Activated T-cell treated with anti-CD3 and anti-CD28 coated beads, Interleukin-2, amount 50 U/mL, for 72 hours (primary cell): ENCODE measurements around the gene FOXK1. TPM values are rescaled to one million over a fixed set of nuclear protein-coding genes. Genes with fewer than 3 reads are reported as not detected.

Source experiments
- ATAC-seq, 2 donors: fragments of 150-1000 bp; cut with Tn5 transposase; replicated peaks in 1 of 2; 2 replicates each; pipeline ENCODE4 v1.10.0; 2021; ENCODE audit warnings: moderate library complexity in 2 of 2, mild to moderate bottlenecking in 1 of 2
- DNase-seq, 2 donors: peaks; one replicate each; pipeline ENCODE4 v3.0.0; 2021 to 2022; ENCODE audit warnings: mixed read lengths in 1 of 2
- H3K27ac Mint-ChIP-seq: one replicate; pipeline ENCODE4 v1.8.0; 2022; ENCODE audit warnings: mild to moderate bottlenecking, moderate library complexity, mixed read lengths
- H3K27me3 Mint-ChIP-seq: one replicate; pipeline ENCODE4 v1.8.0; 2022; ENCODE audit warnings: low read depth, mixed read lengths
- H3K36me3 Mint-ChIP-seq, 2 donors: one replicate each; pipeline ENCODE4 v1.8.0; 2022; ENCODE audit warnings: mixed read lengths in 2 of 2, mild to moderate bottlenecking in 1 of 2; ENCODE audit not compliant: insufficient read depth in 2 of 2
- H3K4me1 Mint-ChIP-seq: one replicate; pipeline ENCODE4 v1.8.0; 2022; ENCODE audit warnings: low read depth, mixed read lengths
- H3K4me3 Mint-ChIP-seq, 2 donors: one replicate each; pipeline ENCODE4 v1.8.0; 2022; ENCODE audit warnings: mild to moderate bottlenecking in 2 of 2, mixed read lengths in 2 of 2, moderate library complexity in 2 of 2
- H3K9me3 Mint-ChIP-seq, 2 donors: one replicate each; pipeline ENCODE4 v1.8.0; 2022; ENCODE audit warnings: mixed read lengths in 2 of 2
- total RNA-seq, 2 donors: library from RNA; stranded (reverse); gene quantifications; one replicate each; pipeline ENCODE4 v1.2.3, GENCODE V29; 2022

Gene FOXK1
- total RNA-seq, 2 donors from 2014 or later = 38.6 to 41.0 TPM

DNA sequence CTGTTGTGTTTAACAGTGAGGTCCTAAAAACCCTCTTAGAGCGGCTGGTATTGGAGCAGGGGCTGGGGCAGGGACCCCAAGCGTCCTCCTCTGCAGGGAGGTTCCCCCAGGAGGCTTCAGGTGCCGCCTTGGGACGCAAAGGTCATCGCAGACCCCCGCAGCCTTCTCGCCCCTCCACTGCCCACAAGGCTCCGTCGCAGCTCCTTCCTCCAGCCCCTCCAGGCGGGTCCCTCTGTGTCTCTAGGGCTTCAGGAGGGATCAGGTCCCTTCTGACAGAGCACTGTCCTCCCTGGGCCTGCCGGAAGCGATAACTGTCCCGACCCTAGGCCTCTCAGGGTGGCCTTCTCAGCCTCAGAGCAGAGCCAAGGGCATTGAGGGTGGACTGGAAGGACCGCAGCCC is 67.3 kb downstream of the FOXK1 start:
- no peaks in the 10 kb centered on the region for H3K27me3 Mint-ChIP-seq
- ATAC-seq = no peak
- no peak for DNase-seq
- peak overlapping the region; percentile 94 for H3K27ac Mint-ChIP-seq
- H3K4me1 Mint-ChIP-seq = peaks cover 63% of the 10 kb centered on the region
- H3K4me3 Mint-ChIP-seq = peak overlapping the region in 1 of 2 donors; percentile 18
- peaks cover 3 to 18% of the 10 kb centered on the region in 2 donors for H3K36me3 Mint-ChIP-seq
- no peaks in the 10 kb centered on the region for H3K9me3 Mint-ChIP-seq

DNA sequence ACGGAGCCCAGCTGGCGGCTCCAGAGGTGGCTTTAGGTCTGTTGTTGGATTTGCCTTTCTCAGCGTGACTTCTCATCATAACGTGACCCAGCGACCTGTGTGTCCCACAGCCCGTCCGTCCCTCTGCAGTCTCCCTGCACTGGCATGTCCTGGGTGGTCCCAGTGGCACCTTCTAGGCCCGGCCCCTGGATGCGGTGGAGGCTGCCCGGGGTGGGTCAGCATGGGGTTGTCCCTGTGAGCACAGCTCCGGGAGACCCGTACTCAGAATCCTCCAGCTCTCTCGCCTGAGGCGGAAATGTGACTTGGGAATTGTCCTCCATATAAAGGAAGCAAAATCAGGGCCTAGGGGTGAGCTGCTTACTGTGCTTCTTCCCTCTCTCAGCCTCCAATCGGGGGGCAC is 67.7 kb downstream of the FOXK1 start:
- Mint-ChIP-seq H3K36me3 (peaks cover 3 to 16% of the 10 kb centered on the region in 2 donors), H3K27ac (no peak overlapping the region), H3K27me3 (no peaks in the 10 kb centered on the region), H3K4me1 (peaks cover 58% of the 10 kb centered on the region), H3K4me3 (no peak overlapping the region), H3K9me3 (no peaks in the 10 kb centered on the region)
- DNase-seq (no peak), ATAC-seq (no peak)

DNA sequence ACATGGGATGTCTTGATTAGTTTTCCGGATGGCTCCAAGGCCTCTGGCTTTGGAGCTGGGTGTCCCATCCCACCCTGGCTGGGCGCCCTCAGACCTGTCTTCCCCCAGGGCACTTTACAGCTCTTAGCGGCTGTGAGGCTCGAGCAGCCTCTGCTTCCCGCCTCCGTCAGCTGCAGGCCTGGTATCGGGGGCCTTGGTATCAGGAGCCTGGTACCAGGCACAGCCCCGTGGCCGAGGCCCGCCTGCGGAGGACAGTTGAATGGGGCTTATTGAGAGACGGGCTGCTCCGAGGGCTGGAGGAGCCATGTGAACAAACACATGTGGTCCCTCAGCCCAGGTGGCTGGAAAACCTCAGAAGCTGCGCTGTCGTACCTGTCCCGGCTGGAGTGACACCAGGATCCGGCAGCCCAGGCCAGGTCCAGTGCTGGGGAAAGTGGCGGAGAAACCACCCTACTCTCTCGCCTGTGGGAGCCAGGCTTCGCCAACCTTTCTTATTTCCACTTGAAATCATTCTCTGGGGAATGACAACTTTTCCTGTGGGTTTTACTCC is 69.4 kb downstream of the FOXK1 start:
- no peak for ATAC-seq
- Mint-ChIP-seq H3K27ac (no peak overlapping the region), H3K36me3 (peaks cover 3 to 14% of the 10 kb centered on the region in 2 donors), H3K4me1 (peaks cover 44% of the 10 kb centered on the region), H3K4me3 (no peak overlapping the region), H3K27me3 (no peaks in the 10 kb centered on the region), H3K9me3 (no peaks in the 10 kb centered on the region)
- DNase-seq = no peak

DNA sequence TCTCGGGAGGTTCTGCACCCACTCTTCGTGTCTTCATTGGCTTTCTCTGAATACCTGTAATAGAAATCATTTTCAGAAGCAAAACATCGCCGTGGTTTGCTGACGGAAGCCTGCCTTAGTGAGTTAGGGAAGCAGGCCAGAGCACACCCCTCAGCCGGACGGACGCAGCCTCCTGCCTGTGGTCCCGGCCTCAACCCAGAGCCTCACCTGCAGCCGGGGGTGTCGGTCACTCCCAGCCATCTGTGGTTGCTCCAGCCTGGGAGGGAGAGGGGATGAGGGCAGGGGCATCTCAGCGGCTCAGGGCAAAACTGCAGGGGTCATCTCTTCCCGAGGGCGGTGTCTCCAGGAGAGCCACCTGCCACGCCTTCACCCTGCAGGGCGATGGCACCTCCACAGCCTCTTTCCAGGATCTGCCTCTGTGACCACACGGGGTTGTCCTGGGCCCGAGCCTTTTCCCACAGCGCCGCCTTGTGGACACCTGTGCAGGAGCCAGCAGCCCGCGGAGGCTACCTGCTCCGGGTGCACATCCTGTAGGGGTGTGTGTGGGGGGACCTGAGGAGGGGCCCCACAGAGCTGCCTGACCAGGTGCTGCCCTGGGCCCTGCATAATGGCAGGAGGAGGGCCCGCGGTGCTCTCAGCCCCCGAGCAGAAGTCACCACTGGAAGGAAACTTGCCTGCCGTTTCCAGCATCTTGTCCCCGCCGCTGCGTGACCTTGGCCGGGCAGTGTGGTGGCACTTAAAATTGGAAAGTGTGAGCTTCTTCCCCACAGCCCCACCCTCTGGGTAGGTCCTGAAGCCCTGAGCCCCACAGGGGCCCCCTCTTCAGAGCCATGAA is 71.7 kb downstream of the FOXK1 start:
- peaks cover 21% of the 10 kb centered on the region for H3K4me1 Mint-ChIP-seq
- no peaks in the 10 kb centered on the region for H3K27me3 Mint-ChIP-seq
- ATAC-seq = peak; percentile 92 to 95
- no peak overlapping the region for H3K27ac Mint-ChIP-seq
- H3K9me3 Mint-ChIP-seq = no peaks in the 10 kb centered on the region
- no peak overlapping the region for H3K4me3 Mint-ChIP-seq
- DNase-seq = peak; percentile 86 to 88
- H3K36me3 Mint-ChIP-seq = peaks cover 0 to 9% of the 10 kb centered on the region in 2 donors

DNA sequence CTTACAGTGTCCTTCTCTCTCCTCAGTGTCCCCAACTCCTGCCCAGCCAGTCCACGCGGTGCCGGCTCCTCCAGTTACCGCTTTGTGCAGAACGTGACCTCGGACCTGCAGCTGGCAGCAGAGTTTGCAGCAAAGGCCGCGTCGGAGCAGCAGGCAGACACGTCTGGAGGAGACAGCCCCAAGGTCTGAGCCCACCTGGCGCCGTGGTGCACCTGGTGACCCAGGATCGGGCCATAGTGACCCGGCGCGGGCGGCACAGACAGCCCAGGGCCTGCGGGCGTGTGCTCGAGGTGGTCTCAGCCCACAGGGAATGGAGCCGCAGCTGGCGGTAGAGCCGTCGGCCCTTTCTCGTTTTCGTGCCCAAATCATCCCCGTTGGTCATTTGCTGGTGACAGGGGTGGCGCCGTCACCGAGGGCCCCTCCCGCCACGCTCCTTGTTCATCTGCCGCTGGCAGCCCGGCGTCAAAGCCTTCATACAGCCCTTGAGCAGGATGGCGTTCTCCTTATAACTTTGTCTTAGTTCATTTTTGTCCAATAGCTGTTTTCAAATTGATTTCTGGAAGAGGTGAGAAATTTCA is 72.4 kb downstream of the FOXK1 start:
- no peak for ATAC-seq
- Mint-ChIP-seq H3K36me3 (peaks cover 0 to 5% of the 10 kb centered on the region in 2 donors), H3K4me3 (no peak overlapping the region), H3K27ac (no peak overlapping the region), H3K4me1 (peaks cover 17% of the 10 kb centered on the region), H3K9me3 (no peaks in the 10 kb centered on the region), H3K27me3 (no peaks in the 10 kb centered on the region)
- no peak for DNase-seq

DNA sequence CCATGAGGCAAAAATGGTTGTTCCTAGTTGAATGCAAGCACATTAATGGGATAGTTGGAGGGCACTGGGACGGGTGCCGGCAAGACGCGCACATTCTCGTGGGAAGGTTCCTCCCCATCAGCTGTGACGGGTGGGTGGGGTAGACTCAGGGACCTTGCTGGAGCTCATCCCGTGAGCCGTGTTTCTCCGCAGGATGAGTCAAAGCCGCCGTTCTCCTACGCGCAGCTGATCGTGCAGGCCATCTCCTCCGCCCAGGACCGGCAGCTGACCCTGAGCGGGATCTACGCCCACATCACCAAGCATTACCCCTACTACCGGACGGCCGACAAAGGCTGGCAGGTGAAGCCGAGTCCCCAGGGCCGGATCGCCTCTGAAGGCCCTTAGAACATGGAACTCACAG is 73.0 kb downstream of the FOXK1 start:
- ATAC-seq (no peak), DNase-seq (no peak)
- H3K4me1 Mint-ChIP-seq = peaks cover 17% of the 10 kb centered on the region
- no peak overlapping the region for H3K4me3 Mint-ChIP-seq
- peaks cover 0 to 5% of the 10 kb centered on the region in 2 donors for H3K36me3 Mint-ChIP-seq
- H3K9me3 Mint-ChIP-seq = no peaks in the 10 kb centered on the region
- no peak overlapping the region for H3K27ac Mint-ChIP-seq
- no peaks in the 10 kb centered on the region for H3K27me3 Mint-ChIP-seq

DNA sequence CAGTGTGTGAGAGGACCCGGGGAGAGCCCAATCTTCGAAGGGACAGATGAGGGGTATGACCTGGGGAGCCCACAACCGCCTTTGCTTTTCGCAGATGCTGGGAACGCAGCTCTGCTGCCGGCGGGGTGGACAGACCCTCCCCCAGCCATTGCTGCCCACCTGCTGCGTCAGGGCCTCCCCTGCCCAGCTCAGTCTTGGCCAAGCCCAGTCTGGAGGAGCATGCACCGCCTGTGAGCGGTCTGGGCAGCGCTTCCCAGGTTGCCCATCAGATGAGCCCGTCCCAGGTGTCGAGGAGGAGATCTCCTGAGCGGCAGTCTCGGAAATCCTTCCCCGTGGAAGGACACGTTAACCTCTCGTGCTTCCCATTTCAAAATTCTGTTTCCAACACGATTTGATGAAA is 76.0 kb downstream of the FOXK1 start:
- H3K9me3 Mint-ChIP-seq = no peaks in the 10 kb centered on the region
- DNase-seq (no peak), ATAC-seq (no peak)
- H3K4me3 Mint-ChIP-seq = no peak overlapping the region
- peaks cover 0 to 3% of the 10 kb centered on the region in 2 donors for H3K36me3 Mint-ChIP-seq
- peaks cover 7% of the 10 kb centered on the region for H3K4me1 Mint-ChIP-seq
- no peak overlapping the region for H3K27ac Mint-ChIP-seq
- no peaks in the 10 kb centered on the region for H3K27me3 Mint-ChIP-seq

DNA sequence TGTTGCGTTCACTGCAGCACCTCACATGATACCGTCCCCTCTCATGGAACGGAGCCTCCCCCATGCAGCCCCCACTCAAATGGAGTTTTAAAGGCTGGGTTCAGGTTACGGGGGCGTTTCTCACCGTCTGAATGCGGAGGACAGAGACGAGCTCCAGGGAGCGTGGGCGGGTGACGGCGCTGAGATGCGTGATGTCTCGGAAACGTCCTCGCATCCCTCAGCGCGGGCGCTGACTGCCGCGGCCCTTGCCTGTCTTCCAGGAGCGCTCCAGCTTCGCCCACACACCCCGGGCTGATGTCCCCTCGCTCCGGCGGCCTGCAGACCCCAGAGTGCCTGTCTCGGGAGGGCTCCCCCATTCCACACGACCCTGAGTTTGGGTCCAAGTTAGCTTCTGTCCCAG is 76.7 kb downstream of the FOXK1 start:
- H3K27ac Mint-ChIP-seq = no peak overlapping the region

DNA sequence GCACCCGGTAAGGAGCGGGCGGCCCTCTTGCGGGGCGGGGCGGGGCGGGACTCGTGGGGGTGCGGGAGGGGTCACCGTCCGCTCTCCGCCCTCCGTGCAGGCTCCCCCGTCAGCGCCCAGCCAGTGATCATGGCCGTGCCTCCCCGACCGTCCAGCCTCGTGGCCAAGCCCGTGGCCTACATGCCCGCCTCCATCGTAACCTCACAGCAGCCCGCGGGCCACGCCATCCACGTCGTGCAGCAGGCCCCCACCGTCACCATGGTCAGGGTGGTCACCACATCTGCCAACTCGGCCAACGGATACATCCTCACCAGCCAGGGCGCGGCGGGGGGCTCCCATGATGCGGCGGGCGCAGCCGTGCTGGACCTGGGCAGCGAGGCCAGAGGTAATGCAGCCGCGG is 77.1 kb downstream of the FOXK1 start:
- Mint-ChIP-seq H3K4me3 (no peak overlapping the region), H3K4me1 (no peaks in the 10 kb centered on the region), H3K36me3 (peaks cover 0 to 3% of the 10 kb centered on the region in 2 donors), H3K9me3 (no peaks in the 10 kb centered on the region), H3K27ac (no peak overlapping the region), H3K27me3 (no peaks in the 10 kb centered on the region)
- DNase-seq (no peak), ATAC-seq (no peak)

More for the DNA sequence above, 76.7 kb downstream of the FOXK1 start:
- Mint-ChIP-seq H3K4me3 (no peak overlapping the region), H3K9me3 (no peaks in the 10 kb centered on the region), H3K27me3 (no peaks in the 10 kb centered on the region), H3K4me1 (peaks cover under 1% of the 10 kb centered on the region), H3K36me3 (peaks cover 0 to 3% of the 10 kb centered on the region in 2 donors)
- ATAC-seq = no peak
- no peak for DNase-seq

DNA sequence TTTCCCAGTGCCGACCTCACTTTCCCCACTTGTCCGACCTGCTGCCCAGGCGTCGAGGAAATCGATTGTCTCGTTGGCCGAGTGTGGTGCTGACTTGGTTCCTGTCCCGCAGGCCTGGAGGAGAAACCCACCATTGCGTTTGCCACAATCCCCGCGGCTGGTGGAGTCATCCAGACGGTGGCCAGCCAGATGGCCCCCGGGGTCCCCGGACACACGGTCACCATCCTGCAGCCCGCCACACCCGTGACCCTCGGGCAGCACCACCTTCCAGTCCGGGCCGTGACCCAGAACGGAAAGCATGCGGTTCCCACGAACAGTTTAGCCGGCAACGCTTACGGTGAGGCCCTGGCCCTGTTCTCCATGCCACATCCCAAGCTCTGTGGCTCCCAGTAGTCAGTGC is 78.9 kb downstream of the FOXK1 start:
- no peak for ATAC-seq
- Mint-ChIP-seq H3K4me3 (no peak overlapping the region), H3K27ac (no peak overlapping the region), H3K36me3 (peaks cover 0 to 3% of the 10 kb centered on the region in 2 donors), H3K9me3 (no peaks in the 10 kb centered on the region), H3K27me3 (no peaks in the 10 kb centered on the region), H3K4me1 (no peaks in the 10 kb centered on the region)
- no peak for DNase-seq

DNA sequence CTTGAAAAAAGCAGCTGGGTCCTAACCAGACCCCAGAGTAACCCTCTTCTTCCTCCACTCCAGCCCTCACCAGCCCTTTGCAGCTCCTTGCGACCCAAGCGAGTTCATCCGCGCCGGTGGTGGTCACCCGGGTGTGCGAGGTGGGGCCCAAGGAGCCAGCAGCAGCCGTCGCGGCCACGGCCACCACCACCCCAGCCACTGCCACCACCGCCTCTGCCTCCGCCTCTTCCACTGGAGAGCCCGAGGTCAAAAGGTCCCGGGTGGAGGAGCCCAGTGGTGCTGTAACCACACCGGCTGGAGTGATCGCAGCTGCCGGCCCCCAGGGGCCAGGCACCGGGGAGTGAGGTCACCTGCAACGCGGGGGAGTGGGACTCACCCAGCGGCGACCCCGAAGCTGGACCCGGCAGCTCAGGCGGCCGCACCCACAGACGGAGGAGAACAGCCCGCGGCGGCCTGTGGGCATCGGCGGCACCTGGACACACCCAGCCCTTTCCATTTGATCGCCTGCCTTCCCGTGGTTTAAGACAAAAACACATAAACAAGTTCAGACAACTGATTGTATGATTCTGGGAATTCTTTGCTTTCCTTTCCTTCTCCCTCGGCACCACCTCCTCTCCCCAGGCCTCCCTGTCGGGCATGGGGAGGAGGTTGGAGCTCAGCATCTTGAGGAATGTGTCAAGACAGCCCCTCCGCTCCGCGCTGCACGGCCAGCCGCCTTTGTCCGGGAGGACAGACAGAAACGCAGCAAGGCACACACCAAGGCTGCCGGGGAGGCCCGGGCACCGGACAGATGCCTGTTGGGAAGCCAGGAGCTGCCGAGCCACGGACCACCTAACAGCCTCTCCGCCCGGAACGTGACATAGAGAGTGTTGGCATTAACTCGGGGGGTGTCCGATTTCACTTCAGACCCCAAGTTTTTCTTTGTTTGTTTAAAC is 80.3 kb downstream of the FOXK1 start:
- Mint-ChIP-seq H3K36me3 (no peaks in the 10 kb centered on the region), H3K4me3 (no peak overlapping the region), H3K9me3 (no peaks in the 10 kb centered on the region), H3K27me3 (no peaks in the 10 kb centered on the region), H3K4me1 (no peaks in the 10 kb centered on the region), H3K27ac (no peak overlapping the region)
- ATAC-seq = no peak
- no peak for DNase-seq

DNA sequence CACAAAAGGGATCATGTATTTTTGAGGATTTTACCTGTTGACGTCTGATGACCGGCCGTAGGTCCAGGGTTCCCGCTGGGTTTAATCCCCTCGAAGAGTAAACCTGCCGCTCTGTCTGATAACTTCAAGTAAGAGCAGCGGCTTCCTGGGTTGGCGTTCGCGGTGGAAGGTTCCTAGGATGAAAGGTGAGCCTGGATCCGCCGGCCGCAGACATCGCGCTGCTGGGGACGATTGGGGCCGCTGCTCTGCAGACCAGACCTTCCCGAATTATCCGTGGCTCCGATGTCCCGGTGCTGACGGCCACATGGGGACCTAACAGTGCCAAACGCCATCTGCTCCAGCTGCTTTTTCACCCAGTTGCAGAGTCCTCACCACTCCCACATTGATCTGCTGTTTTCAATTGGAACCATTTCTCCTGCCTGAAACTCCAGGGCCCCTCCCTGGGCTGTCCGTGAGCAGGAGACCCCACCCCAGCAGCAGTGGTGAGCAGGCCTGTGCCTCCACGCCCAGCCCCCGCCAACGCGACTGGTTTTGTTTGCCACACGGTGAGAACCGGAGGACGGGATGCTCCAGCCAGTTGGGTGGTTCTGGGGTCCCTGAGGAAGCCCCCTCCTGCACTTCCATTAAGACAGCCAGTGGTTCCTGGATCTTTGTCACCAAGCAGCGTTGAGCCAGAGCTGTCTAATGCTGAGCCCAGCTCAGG is 81.1 kb downstream of the FOXK1 start:
- ATAC-seq (no peak), DNase-seq (no peak)
- Mint-ChIP-seq H3K36me3 (no peaks in the 10 kb centered on the region), H3K27me3 (no peaks in the 10 kb centered on the region), H3K4me3 (no peak overlapping the region), H3K4me1 (no peaks in the 10 kb centered on the region), H3K27ac (no peak overlapping the region), H3K9me3 (no peaks in the 10 kb centered on the region)
